ENCODE data around the gene FGD1. TPM values are rescaled to one million over a fixed set of nuclear protein-coding genes. Genes with fewer than 3 reads are reported as not detected.

Gene FGD1
- total RNA-seq, 1 experiment from 2014 or later = 19.2 TPM

GRCh38 chrX:54529151-54529550 is 33.1 kb upstream of the FGD1 start:
- Histone ChIP-seq H2BK5ac (ENCODE audit: insufficient read length, low read length) (no peak overlapping the region), H3K79me2 (ENCODE audit: insufficient read depth, low read length) (peaks cover 6% of the 10 kb centered on the region; the same call in 1 of the 2 replicates), H3K9me3 (ENCODE audit: control insufficient read depth, low read depth, low read length) (peaks cover 24% of the 10 kb centered on the region), H3K14ac (ENCODE audit: insufficient read depth, low read length) (peak overlapping the region; percentile 62; the same call in 1 of the 2 replicates), H4K8ac (replicated peaks; ENCODE audit: insufficient read length, low read depth, low read length) (no peak overlapping the region), H3K23me2 (ENCODE audit: insufficient read length, low read depth, low read length, poor library complexity, severe bottlenecking) (no peaks in the 10 kb centered on the region), H2BK20ac (ENCODE audit: low read depth, low read length, poor library complexity, severe bottlenecking) (no peak overlapping the region), H4K20me1 (ENCODE audit: control insufficient read depth, insufficient read depth, insufficient read length) (no peaks in the 10 kb centered on the region), H3T11ph (ENCODE audit: low read length) (no peak overlapping the region), H3K79me1 (ENCODE audit: insufficient read depth, low read depth, low read length, poor library complexity, severe bottlenecking) (no peaks in the 10 kb centered on the region), H3K4me1 (ENCODE audit: insufficient read depth, low read length) (no peaks in the 10 kb centered on the region), H3K27me3 (ENCODE audit: insufficient read depth, low read length) (no peaks in the 10 kb centered on the region), H3K9ac (ENCODE audit: extremely low read depth, insufficient read length, low read length) (peak overlapping the region; percentile 74), H4K91ac (ENCODE audit: insufficient read length, low read depth, low read length) (peak overlapping the region; percentile 60), H3K27ac (ENCODE audit: insufficient read length, low read depth, low read length) (peak overlapping the region; percentile 55), H3K4me2 (ENCODE audit: insufficient read depth, insufficient read length, low read length) (peak overlapping the region; percentile 42), H4K5ac (ENCODE audit: insufficient read length, low read depth, low read length) (peak overlapping the region; percentile 88), H3K56ac (ENCODE audit: insufficient read length, low read depth, low read length) (no peak overlapping the region), H2BK120ac (ENCODE audit: low read depth, low read length, poor library complexity, severe bottlenecking) (no peak overlapping the region), H2AK5ac (ENCODE audit: insufficient read length, low read length) (no peak overlapping the region), H3K23ac (ENCODE audit: insufficient read length, low read depth, low read length) (no peak overlapping the region), H3K18ac (ENCODE audit: insufficient read length, low read depth, low read length) (peak overlapping the region; percentile 93), H2AFZ (ENCODE audit: low read length) (no peak overlapping the region), H2BK12ac (ENCODE audit: insufficient read length, low read depth, low read length) (no peak overlapping the region), H3K4ac (ENCODE audit: low read depth, low read length) (peak overlapping the region; percentile 68; the same call in 1 of the 2 replicates), H2BK15ac (ENCODE audit: low read depth, low read length) (no peak overlapping the region)
- peaks cover 27 to 39% (median 27%) of the 10 kb centered on the region in 3 experiments for H3K36me3 Mint-ChIP-seq (ENCODE audit: insufficient read depth in 1 of 3, low read depth in 3 of 3)
- peak overlapping the region; percentile 65 to 99 (median 97); a peak in 6 of 7 replicates for H3K27ac Mint-ChIP-seq
- H3K9me3 Mint-ChIP-seq = peaks cover 71 to 75% of the 10 kb centered on the region in 2 experiments
- peak overlapping the region; percentile 85 to 91; a peak in 4 of 5 replicates for H3K4me3 Mint-ChIP-seq
- peaks cover 7 to 28% of the 10 kb centered on the region in 2 experiments for H3K4me1 Mint-ChIP-seq
- H3K27me3 Mint-ChIP-seq (ENCODE audit: low read depth) = peaks cover 2% of the 10 kb centered on the region
- TF ChIP-seq CTCF (conservative IDR thresholded peaks at IDR 0.05) = no peak
- no CpG with 5 or more reads among the region's 3 CpGs for WGBS (ENCODE audit: extremely low coverage, insufficient read length, low lambda C conversion rate)
- DNase-seq = no peak
